ENCODE measurements around the gene HSPA5.
"Not testable (repeated sequence)": the region's sequence is repeated elsewhere in the genome, so short reads cannot be mapped to it uniquely, and the experiment has no call there.

HSPA5 gene

GRCh38 chr9:125241863-125242739 lies 958 bp upstream of the HSPA5 start:
- no peak for DNase-seq (ENCODE audit: low read depth)

- no peak for DNase-seq (ENCODE audit: low read depth)
These were observed 519 bp downstream of the HSPA5 start for GRCh38 chr9:125240649-125240999.

GRCh38 chr9:125239631-125240597 lies 1.2 kb downstream of the HSPA5 start:
- DNase-seq (ENCODE audit: low read depth): no peak

- DNase-seq (ENCODE audit: low read depth): no peak
These were observed 2.2 kb downstream of the HSPA5 start for GRCh38 chr9:125238915-125239446.

- no peak for DNase-seq (ENCODE audit: low read depth)
These were observed 2.8 kb downstream of the HSPA5 start for GRCh38 chr9:125238127-125238914.

- not testable (repeated sequence) for DNase-seq (ENCODE audit: low read depth)
These were observed 4.5 kb downstream of the HSPA5 start for GRCh38 chr9:125236520-125237159.

GRCh38 chr9:125235804-125236519 lies 5.2 kb downstream of the HSPA5 start:
- DNase-seq (ENCODE audit: low read depth): no peak

GRCh38 chr9:125234099-125234498 lies 7.0 kb downstream of the HSPA5 start:
- not testable (repeated sequence) for DNase-seq (ENCODE audit: low read depth)

- no peak for DNase-seq (ENCODE audit: low read depth)
These were observed 7.5 kb downstream of the HSPA5 start for GRCh38 chr9:125233678-125234077.

- DNase-seq (ENCODE audit: low read depth): no peak
These were observed 13.4 kb downstream of the HSPA5 start for GRCh38 chr9:125227761-125228160.

- not testable (repeated sequence) for DNase-seq (ENCODE audit: low read depth)
These were observed 16.3 kb downstream of the HSPA5 start for GRCh38 chr9:125224858-125225257.

- DNase-seq (ENCODE audit: low read depth): no peak
These were observed 22.5 kb downstream of the HSPA5 start for GRCh38 chr9:125218621-125219020.

GRCh38 chr9:125214186-125214585 lies 27.0 kb downstream of the HSPA5 start:
- no peak for DNase-seq (ENCODE audit: low read depth)

- no peak for DNase-seq (ENCODE audit: low read depth)
These were observed 36.7 kb downstream of the HSPA5 start for GRCh38 chr9:125204477-125204876.

GRCh38 chr9:125202846-125203618 lies 38.1 kb downstream of the HSPA5 start:
- no peak for DNase-seq (ENCODE audit: low read depth)

- DNase-seq (ENCODE audit: low read depth): peak; percentile 81
These were observed 40.7 kb downstream of the HSPA5 start, which contains the start of gene RABEPK for GRCh38 chr9:125200216-125201047. Gene RABEPK, plus strand, starts transcription at chr9:125200542. Its CDS starts 2,472 bp downstream, at chr9:125203014.

- DNase-seq (ENCODE audit: low read depth): not testable (repeated sequence)
These were observed 45.6 kb downstream of the HSPA5 start for GRCh38 chr9:125195591-125195990.

- DNase-seq (ENCODE audit: low read depth): not testable (repeated sequence)
These were observed 46.7 kb downstream of the HSPA5 start for GRCh38 chr9:125194466-125194865.

- no peak for DNase-seq (ENCODE audit: low read depth)
These were observed 50.8 kb downstream of the HSPA5 start for GRCh38 chr9:125190361-125190801.

Data from CMK (cell line).